HG03521 (cell line): Measurements from ENCODE around the gene MMP25.

Source experiments
- ATAC-seq: cut with Tn5 transposase; IDR thresholded peaks from one replicate; pipeline ENCODE4 v1.9.1; 2021; ENCODE audit warnings: mild to moderate bottlenecking, moderate library complexity; ENCODE audit not compliant: unreplicated experiment

MMP25 gene

GRCh38 chr16:3045758-3046640, at the start of gene MMP25:
Gene MMP25, plus strand, starts transcription at chr16:3046561. Its CDS starts 357 bp downstream, at chr16:3046918.
- ATAC-seq: no peak

- ATAC-seq: no peak
Observed at GRCh38 chr16:2999929-3000328, 46.4 kb upstream of the MMP25 start.

- no peak for ATAC-seq
Observed at GRCh38 chr16:3000540-3000939, 45.8 kb upstream of the MMP25 start.

GRCh38 chr16:3001316-3001715, 45.0 kb upstream of the MMP25 start:
- no peak for ATAC-seq

GRCh38 chr16:3003582-3004270, 42.6 kb upstream of the MMP25 start:
- peak; percentile 95 for ATAC-seq

GRCh38 chr16:3004319-3004718, 42.0 kb upstream of the MMP25 start:
- ATAC-seq: peak; percentile 9

GRCh38 chr16:3004781-3005284, 41.5 kb upstream of the MMP25 start:
- no peak for ATAC-seq

- ATAC-seq: no peak
Observed at GRCh38 chr16:3007059-3007956, 39.1 kb upstream of the MMP25 start.

GRCh38 chr16:3007957-3008689, 38.2 kb upstream of the MMP25 start:
- no peak for ATAC-seq

GRCh38 chr16:3008690-3009037, 37.7 kb upstream of the MMP25 start:
- ATAC-seq: no peak

- no peak for ATAC-seq
Observed at GRCh38 chr16:3009568-3010390, 36.6 kb upstream of the MMP25 start.

- no peak for ATAC-seq
Observed at GRCh38 chr16:3010510-3010909, 35.9 kb upstream of the MMP25 start.

- ATAC-seq: no peak
Observed at GRCh38 chr16:3012246-3012645, 34.1 kb upstream of the MMP25 start.

- ATAC-seq: no peak
Observed at GRCh38 chr16:3012828-3013420, 33.4 kb upstream of the MMP25 start, which contains the start of gene CLDN9. Gene CLDN9, plus strand, starts transcription at chr16:3012923. Its CDS starts 440 bp downstream, at chr16:3013363.

GRCh38 chr16:3013491-3013951, 32.8 kb upstream of the MMP25 start:
- no peak for ATAC-seq

- ATAC-seq: no peak
Observed at GRCh38 chr16:3013998-3014690, 32.2 kb upstream of the MMP25 start.

GRCh38 chr16:3014971-3015370, 31.4 kb upstream of the MMP25 start:
- ATAC-seq: no peak

- no peak for ATAC-seq
Observed at GRCh38 chr16:3015865-3016521, 30.4 kb upstream of the MMP25 start.
